Stimulated activated CD4-positive, alpha-beta T cell treated with anti-CD3 and anti-CD28 coated beads, Interleukin-2, amount 100 ng/mL, for 48 hours (primary cell): ENCODE data around the gene CUX1.

ENCODE experiments used
- DNase-seq, 2 donors: peaks; one replicate each; pipeline ENCODE4 v3.0.0-alpha.2; 2020

Gene CUX1

DNA sequence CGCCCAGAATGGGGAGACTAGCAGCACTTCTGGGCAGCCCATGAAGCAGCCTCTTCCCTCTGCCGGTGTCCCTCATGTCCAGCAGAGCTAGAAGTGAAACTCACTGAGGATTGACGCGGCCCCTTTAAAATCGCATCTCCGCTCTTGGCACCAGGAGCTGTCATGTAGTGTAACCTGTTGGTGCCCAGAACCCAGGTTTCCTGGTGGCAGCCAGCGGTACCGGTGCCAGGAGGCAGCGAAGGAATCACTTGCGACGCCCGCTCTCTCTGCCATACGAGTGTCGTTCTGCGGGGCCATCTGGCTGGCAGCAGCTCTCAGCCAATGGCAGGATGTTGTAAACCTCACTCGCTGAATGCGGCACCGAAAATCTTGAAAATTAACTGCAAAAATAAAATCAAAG is 82.7 kb downstream of the CUX1 start:
- DNase-seq: no peak

DNA sequence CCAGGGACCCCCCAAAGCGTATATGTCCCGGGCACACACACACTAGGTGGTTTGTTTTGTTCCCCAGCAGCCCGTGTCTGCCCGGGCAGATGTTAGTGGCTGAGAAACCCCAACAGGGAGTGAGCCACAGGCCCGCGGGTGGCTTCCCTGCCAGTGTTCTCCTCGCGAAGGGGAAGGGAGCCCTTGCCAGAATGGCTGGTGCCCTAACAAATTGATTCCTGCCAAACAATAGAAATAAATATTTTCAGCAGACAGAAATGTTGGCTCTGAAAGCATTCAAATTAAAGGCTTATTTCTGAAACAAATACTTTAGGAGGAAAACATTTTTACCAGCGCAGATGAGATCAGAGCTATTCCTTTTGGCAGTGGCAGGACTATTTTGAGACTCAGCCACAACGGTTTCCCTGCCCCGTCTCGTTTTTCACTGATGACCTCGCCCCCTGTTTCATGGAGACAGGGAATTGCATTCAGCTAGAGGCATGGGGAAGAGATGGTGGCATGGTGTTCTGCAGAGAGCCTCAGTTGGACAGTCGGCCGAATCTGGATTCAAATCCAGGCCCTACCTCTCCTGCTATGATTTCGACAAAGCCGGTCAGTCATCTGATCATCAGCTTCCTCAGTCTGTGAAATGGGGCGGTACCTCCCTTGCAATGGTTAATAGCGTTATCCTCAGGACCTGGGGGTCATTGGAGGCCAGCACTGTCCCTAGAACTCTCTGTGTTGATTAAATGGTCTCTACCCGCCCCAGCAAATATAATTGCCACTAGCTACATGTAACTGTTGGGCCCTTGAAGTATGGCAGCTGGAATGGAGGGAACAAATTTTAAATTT is 84.5 kb downstream of the CUX1 start:
- no peak for DNase-seq

DNA sequence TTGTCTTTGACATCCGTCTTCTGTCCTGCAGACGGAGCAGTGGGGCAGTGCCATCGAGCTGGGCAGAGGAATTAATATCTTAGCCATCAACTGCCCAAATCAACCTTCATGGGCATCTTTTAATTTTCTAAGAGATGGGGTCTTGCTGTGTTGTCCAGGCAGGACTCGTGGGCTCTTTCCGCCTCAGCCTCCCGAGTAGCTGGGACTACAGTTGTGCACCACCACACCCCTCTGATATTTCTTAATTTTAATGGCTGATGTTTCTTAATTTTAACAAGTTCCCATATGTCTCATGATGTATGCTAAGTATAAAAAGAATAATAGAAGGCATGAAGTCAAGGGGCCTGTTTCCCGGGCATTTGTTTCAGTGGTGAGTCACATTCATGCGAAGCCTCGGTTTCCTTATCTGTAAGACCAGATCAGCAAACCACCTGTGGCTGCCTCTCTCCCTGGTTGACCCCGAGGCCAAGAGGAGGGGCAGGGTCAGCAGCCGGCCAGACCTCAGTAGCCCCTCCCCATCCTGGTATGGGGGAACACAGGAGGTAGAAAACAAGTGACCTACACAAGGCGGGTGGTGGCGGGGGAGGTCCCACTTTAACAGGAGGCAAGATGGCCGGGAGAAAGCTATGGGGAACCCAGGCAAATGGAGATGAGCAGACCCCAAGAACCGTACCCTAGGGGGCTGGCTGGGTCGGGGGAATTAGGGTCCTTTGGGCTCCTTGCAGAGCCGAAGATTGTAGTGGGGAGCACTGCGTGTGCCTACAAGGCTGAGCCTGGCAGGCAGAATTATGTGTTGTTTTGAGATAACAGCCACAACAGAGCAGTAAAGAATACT is 85.5 kb downstream of the CUX1 start:
- DNase-seq: no peak

DNA sequence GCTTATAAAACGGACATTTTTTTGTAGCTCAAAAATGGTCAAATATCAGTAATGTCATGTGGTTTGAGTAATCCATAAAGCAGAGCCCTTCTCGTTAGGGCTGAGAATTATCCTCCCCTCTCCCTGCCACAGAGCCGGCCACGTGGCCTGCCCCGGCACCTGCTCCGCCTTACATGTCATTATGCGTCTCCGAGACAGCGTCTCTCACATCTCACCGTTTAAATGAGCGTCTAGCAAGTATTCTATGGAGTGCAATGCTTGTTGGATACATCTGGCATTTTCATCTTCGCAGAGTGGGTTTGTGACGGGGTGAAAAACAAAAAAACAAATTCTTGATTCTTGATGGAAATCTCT is 86.1 kb downstream of the CUX1 start:
- DNase-seq: no peak

DNA sequence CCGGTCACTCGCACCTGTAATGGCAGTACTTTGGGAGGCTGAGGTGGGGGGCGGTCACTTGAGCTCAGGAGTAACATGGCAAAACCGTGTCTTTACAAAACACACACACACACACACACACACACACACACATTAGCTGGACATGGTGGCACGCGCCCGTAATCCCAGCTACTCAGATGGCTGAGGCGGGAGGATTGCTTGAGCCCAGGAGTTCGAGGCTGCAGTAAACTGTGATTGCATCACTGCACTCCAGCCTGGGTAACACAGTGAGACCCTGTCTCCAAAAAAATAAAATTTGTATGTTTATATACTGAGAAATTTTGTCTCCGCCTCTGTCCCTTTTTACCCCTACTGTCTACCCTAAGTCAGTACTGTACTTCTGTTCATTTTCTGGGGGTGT is 86.6 kb downstream of the CUX1 start:
- DNase-seq: no peak

DNA sequence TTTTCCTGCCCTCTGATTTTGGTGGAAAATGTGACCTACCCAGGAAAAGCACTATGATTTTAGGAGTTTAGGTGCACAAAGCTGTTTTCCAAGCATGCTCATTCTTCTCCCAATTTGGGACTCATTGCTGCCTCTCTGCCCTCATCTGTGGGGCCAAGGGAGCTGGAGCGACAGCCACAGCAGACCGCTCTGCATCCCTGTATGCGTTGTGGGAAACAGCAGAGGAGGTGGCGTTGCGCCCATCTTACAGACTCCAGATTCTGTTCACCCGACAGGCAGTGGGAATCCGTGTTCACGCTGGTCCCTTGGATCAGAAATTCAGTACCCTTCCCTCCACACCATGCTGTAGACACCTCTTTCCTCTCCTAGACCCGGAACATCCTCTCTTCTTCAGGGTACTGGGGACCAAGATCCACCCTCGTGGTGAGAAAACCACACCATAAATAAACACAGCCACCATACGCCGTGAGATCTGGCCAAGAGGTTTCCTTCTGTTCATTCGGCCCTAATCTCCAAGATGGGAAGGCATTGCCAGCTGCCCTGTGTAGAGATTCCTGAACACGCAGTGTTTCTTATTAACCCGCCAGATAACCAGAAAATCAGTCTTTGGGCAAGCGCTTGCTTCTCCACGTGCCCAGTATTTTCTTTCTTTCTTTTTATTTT is 87.9 kb downstream of the CUX1 start:
- no peak for DNase-seq

DNA sequence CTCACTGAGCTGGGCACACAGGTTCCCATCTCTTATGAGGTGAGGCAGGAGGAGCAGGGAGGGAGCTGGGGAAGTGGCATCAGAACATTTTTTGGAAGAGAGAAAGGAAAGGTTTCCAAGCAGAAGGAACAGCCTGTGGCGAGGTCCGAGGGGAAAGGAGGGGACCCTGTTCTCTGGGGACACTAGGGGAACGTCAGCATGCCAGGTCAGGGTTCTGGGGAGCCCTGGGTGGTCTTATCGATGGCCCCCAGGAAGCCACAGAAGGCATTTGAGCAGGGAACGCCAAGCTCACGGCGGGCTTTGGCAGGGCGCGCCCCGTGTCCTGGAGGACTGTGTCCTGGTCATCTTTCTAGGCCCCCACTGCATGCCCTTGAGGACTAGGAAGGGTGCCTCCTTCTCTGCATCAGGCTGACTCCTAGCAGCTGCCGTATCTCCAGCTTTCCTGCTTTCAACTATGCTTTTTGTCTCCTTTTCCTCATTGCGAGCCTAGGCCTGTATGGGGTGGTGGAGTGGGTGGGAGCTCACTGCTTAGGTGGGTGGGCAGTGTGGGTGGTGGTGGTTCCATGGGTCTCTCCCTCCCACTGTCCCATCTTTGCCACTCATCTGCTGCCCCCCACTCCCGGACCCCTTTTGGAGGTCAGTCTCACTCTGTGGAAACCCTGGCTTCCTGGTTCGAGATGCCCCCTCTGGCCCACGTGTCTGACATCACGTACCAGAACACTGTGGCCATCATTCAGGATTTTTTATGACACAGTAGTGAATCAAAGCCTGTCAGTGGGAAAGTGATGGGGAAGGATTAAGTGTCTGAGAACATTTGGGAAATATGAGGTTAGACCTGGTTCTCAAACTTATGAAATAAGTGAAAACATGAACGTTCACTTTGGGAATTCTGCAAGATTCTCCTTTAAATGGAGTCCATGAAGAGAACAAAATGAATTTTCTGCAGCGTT is 89.1 kb downstream of the CUX1 start:
- DNase-seq: no peak

DNA sequence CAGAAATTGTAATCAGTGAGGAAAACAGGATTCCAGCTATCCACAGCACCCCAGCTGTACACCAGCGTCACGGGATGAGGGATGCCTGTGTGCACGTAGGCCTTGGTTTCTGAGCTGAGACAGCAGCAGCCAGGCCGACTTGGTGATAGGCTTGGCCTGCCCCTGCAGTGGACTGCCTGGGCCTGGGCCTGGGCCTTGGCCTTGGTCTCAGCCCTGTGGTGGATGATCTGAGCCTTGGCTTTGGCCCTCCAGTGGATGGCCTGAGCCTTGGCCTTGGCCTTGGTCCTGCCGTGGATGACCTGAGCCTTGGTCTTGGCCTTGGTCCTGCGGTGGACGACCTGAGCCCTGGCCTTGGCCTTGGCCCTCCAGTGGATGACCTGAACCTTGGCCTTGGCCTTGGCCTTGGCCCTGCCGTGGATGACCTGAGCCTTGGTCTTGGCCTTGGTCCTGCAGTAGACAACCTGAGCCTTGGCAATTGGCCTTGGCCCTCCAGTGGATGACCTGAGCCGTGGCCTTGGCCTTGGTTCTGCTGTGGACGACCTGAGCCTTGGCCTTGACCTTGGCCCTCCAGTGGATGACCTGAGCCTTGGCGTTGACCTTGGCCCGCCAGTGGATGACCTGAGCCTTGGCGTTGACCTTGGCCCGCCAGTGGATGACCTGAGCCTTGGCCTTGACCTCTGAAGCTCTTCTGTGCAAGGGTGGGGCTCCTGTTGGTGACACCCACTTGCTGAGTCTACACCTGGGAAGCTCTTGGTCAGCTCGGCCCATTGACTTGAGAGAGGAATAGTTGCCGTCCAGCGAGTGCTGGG is 93.8 kb downstream of the CUX1 start:
- no peak for DNase-seq

DNA sequence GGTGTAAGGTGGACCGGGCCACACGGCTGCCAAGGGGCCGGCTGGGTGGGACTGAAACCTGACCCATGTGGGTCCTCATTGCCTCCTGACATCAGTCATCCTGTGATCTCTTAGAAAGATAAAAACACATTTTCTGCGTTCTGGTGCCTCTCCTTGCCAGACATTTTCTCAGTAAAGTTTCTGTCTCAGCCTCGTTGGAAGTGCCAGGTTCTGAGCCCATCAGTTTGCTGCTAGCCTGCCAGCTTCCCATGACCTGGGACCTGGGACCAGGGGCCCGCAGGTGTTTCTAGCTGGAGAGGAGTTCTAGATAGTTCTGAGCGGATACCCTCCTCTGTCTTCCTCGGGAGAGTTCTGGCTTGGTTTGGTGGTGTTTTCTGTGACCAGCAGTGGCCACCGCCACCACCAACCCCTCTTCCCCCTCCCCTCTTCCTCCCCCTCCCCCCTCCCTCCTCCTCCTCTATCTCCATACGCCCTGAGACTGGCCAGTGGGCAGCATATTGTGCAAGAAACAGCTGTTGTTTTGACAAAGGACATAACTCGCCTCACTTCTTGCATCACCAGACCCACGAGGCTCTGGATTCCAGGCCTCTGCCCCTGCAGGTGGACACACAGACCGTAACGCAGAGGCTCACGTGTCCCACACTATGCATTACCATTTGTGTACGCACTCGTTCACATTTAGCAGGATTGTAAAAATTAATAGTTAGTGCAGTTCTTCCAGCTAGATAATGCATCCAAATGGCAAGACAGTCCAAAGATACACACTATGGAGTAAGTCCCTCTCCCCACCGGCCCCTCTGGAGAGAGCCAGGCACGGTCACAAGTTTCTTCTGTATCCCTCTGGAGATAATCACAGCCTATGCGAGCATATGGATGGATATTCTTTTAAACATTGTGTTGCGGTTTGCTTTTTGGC is 94.6 kb downstream of the CUX1 start:
- no peak for DNase-seq

DNA sequence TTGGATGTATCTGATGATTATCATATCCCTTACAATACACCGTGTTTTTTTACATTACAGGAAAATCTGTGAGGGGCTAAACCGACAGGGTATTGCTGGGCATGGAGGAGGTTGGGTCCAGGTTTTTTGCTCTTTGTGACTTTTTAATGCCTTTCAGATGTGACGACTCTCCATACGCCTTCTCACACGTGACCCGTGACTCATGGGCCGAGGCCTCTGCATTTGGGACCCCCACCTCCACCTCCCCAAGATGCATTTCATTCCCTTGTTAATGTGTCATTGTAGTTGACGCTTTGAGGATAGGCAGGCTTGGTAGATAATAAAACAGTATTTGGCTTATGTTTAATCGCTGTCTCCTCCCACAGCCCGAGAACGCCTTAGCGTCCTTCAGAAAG is 95.3 kb downstream of the CUX1 start:
- DNase-seq: no peak

DNA sequence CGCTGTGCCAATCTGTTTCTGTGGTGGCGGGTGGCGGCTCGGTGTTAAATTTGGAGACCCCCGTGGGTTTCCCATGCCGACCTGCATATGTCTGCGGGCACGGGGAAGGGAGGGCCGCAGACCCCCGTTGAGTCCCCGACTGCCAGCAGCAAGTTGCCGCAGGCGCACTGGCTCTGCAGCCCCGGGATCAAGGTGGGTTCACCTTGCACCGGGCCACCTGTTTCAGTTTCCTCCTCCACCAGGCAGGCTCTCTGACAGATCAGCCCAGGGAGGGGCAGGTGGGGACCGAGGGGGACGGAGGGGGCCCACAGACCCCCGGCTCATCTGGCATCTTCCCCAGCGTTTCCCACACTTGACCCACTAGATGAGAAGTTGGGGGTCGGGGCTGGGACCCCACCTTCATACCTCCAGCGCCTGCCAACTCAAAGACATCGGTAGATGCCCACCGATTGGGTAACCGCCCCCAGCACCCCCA is 95.9 kb downstream of the CUX1 start:
- no peak for DNase-seq

DNA sequence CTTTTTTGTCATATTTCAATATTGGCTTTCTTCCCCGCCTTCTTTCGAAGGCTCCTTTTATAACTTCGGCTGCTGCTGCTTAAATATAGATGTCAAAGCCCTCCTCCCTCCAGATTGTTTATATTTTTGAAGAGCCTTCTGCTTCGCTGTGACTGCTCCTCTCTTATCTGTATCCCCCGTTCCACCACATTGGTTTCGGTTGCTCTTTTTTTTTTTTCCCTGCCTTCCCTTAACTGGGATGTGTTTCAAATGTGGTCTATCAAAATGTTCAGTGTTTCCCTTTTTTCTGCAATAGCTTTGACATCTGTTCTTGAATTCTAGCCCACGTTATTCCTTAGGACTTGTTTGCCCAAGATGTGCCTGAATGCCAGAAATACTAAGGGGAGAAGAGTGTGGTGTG is 96.4 kb downstream of the CUX1 start:
- DNase-seq: no peak

DNA sequence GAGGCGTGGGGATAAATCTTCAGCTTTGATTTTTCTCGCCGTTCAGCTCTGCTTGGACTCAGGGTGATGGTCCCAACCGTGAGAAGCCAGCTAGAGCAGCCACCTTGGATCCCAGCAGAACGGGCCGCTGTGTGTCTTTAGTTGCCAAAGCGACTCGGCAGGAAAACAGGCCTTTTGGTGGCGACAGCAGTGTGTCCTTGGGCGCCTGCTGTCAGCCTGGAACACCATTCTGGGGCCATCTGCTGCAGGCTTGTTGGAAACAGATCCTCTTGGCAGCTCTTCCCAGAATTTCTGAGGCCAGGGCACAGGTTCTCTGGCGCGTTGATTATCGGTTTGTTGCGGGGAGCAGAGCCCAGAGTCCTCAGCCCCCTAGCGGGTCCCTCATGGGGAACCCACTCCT is 97.6 kb downstream of the CUX1 start:
- DNase-seq: no peak

DNA sequence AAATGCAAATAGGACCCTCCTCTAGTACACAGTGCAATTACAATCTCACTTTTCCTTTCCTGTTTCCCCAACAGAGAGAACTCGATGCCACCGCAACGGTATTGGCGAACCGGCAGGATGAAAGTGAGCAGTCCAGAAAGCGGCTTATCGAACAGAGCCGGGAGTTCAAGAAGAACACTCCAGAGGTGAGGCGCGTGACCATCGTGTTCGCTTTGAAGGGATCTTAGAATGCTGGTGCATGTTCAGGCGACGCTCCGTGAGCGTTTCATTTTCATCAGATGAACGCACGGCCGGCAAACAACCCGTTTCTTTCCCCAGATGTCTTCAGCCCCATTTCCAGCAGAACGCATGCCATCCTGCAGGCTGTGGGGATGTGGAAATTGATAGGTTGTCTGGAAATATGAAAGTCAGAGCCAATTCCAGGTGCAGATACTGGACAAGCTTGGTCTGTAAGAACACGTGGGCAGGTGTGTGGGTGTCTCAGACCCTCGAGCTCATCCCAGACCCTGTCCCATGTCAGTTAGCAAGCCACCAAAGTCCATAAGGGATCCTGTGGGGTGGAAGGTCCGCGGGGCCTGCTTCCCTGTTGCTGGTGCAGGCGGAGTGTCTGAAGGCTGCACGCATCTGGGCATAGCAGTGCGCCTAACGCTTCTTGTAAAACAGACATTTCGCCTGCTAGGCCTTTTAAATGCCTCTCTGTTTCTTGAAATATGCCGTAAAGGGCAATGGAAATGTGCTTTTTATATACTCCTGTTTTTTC is 98.8 kb downstream of the CUX1 start:
- no peak for DNase-seq

DNA sequence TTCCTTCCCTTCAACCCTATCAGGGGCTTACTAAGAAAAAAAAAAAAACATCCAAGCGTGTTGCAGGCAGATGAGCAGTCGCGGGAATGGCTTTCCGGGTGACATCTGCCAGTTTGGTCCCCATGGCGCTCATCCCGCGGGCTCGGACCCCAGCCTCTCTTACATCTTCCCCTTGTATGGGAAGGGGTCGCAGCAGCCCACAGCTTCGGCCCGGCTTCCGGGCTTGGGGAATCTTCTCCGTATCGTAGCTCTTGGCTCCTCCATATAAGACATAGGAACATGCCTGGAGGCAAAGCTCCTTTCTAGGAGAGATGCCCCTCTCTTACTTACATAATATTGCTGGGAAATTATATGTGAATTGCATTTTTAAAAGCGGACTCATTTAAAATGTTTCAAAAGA is 99.5 kb downstream of the CUX1 start:
- DNase-seq: no peak

DNA sequence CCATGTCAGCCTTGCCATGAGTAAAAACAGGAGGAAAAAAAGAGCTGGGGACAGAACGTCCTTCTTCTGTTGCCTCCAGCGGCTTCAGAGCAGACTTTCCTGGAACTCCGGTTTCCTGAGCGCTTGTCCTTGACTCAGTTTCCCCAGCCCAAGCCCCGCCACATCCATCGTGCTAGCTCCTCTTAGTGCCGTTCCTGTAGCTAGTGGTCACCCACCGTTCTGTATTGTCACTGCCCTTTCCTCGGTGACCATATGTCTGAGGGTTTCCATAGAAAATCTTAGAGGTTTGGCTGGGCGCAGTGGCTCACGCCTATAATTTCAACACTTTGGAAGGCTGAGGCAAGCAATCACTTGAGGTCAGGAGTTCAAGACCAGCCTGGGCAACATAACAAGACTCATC is 100.1 kb downstream of the CUX1 start:
- no peak for DNase-seq

DNA sequence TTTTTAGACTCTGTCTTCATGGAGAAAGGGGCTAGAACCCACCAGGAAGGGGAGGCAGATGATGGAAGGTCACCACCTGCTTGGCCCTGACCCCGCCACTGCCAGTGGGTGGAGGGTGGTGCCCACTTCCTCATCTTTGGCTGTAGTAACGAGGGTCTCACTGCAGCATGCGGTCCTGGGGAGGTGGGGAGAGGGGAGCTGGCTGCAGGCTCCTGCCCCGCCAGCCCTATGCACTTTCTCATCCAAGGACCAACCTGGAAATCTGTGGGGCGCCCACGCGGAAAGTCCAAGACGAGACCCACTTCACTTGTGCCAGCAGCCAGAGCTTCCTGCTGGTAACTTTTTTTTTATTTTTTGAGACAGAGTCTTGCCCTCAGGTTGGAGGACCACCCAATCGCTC is 101.0 kb downstream of the CUX1 start:
- no peak for DNase-seq

DNA sequence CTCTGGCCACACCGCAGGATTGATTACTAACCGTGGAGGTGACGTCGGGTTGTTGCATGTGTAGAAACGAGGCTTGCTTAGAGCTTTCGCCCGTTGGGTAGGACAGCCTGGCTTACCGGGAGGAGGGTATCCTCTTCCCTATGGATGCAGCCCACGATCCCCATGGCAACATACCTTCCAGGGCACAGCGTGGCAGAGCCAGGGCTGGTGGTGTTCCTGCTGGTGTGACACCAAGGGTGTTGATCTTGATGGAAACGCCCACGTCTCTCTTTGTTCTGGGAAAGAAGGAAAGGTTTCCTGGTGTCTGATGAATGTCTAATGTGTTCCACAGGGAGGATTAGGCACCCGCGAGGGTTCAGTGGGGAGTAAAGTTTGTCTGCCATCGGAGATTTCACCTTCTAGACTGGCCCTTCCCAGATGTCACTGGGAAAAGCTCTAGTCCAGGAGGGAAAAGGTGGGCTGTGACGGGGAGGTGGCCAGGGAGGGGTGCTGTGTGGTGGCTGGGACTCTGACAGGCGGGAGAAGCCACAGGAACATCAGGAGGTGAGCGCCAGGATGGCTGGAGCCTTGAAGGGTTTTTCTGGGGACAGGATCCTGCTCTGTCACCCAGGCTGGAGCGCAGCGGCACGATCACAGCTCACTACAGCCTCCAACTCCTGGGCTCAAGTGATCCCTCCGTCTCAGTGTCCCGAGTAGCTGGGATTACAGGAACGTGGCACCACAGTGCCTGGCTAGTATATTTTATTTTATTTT is 102.1 kb downstream of the CUX1 start:
- DNase-seq: no peak

DNA sequence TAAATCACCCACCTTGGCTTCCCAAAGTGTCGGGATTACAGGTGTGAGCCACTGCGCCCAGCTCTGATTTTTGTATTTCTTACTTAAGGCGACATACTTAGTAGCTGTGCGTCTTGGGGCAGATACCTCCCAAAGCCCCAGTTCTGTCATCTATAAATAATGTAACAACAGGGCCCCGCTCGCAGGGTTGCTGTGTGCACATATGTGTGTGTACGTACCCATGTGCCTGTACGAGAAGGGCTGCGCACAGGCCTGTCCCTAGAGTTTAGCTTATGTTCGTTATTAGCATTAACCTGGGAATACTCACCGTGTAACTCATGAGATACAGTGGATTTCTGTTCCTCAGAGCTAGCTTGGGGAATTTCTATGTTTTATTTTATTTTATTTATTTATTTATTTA is 103.6 kb downstream of the CUX1 start:
- DNase-seq: no peak
